GM23248 (cell line): Measurements from ENCODE around the gene POM121. TPM values are rescaled to one million over a fixed set of nuclear protein-coding genes. Genes with fewer than 3 reads are reported as not detected.
"Not testable (repeated sequence)": the region's sequence is repeated elsewhere in the genome, so short reads cannot be mapped to it uniquely, and the experiment has no call there.

ENCODE experiments used
- DNase-seq: peaks from one replicate; pipeline ENCODE4 v3.0.0-alpha.2; 2015
- H2AFZ ChIP-seq: fragments of 200-600 bp; sonication (generic); 2 replicates; pipeline ENCODE4 v1.6.1; 2016; ENCODE audit warnings: antibody characterized with exemption
- H3F3A ChIP-seq: fragments of 200-600 bp; sonication (generic); 2 replicates; pipeline ENCODE4 v1.6.1; 2016; ENCODE audit warnings: mild to moderate bottlenecking, antibody characterized with exemption, mixed run types; ENCODE audit not compliant: insufficient read depth
- H3K27ac ChIP-seq: fragments of 200-600 bp; sonication (generic); 2 replicates; pipeline ENCODE4 v1.5.1; 2016; ENCODE audit warnings: mild to moderate bottlenecking
- H3K27me3 ChIP-seq: fragments of 200-600 bp; sonication (generic); replicated peaks from 2 replicates; pipeline ENCODE4 v1.6.1; 2016; ENCODE audit warnings: mild to moderate bottlenecking; ENCODE audit not compliant: insufficient read depth
- H3K36me3 ChIP-seq: fragments of 200-600 bp; sonication (generic); 2 replicates; pipeline ENCODE4 v1.6.1; 2016; ENCODE audit warnings: low read depth, mild to moderate bottlenecking
- H3K4me1 ChIP-seq: fragments of 200-600 bp; sonication (generic); 2 replicates; pipeline ENCODE4 v1.6.1; 2016; ENCODE audit warnings: mild to moderate bottlenecking; ENCODE audit not compliant: insufficient read depth
- H3K4me2 ChIP-seq: fragments of 200-600 bp; sonication (generic); one replicate; pipeline ENCODE4 v1.6.1; 2016; ENCODE audit warnings: mild to moderate bottlenecking; ENCODE audit not compliant: unreplicated experiment
- H3K4me3 ChIP-seq: fragments of 200-600 bp; sonication (generic); 2 replicates; pipeline ENCODE4 v1.5.1; 2016; ENCODE audit warnings: mild to moderate bottlenecking
- H3K79me2 ChIP-seq: fragments of 200-600 bp; sonication (generic); 2 replicates; pipeline ENCODE4 v1.6.1; 2016; ENCODE audit warnings: mild to moderate bottlenecking; ENCODE audit not compliant: insufficient read depth
- H3K9ac ChIP-seq: fragments of 200-600 bp; sonication (generic); 2 replicates; pipeline ENCODE4 v1.6.1; 2016; ENCODE audit warnings: mild to moderate bottlenecking
- H3K9me2 ChIP-seq: fragments of 200-600 bp; sonication (generic); 2 replicates; pipeline ENCODE4 v1.6.1; 2016; ENCODE audit warnings: mixed run types, mild to moderate bottlenecking, moderate library complexity; ENCODE audit not compliant: insufficient read depth
- H3K9me3 ChIP-seq: fragments of 200-600 bp; sonication (generic); one replicate; pipeline ENCODE4 v1.6.1; 2017; ENCODE audit warnings: low read depth
- H4K20me1 ChIP-seq: fragments of 200-600 bp; sonication (generic); 2 replicates; pipeline ENCODE4 v1.6.0; 2016; ENCODE audit not compliant: insufficient read depth
- WGBS, 2 experiments: methylation state at CpG; one replicate each; pipeline ENCODE4 v1.1.6; 2015 to 2017; ENCODE audit warnings: low lambda C conversion rate in 2 of 2, low coverage in 1 of 2; ENCODE audit errors: missing lambda C conversion rate in 2 of 2; 5-methylcytosine and 5-hydroxymethylcytosine counted together
- in situ Hi-C: fragments of 300-500 bp; cut with MboI; formaldehyde crosslinking; loops from 2 replicates; pipeline ENCODE4 v1.15.0; 2020
- polyA plus RNA-seq: library from polyadenylated mRNA; unstranded; fragments of >200 nt; fragmentation: Nextera tagmentation; extraction: Ambion mirVana; gene quantifications from 2 replicates; pipeline ENCODE4 v1.2.1, GENCODE V29; 2016
- total RNA-seq: library from RNA; depleted of rRNA; stranded (reverse); fragments of >200 nt; shearing (Covaris generic); gene quantifications from 2 replicates; pipeline ENCODE4 v1.2.3, GENCODE V29; 2014

Gene POM121
- total and polyA plus RNA-seq, 2 experiments from 2014 or later = 6.5 to 13.3 TPM

DNA sequence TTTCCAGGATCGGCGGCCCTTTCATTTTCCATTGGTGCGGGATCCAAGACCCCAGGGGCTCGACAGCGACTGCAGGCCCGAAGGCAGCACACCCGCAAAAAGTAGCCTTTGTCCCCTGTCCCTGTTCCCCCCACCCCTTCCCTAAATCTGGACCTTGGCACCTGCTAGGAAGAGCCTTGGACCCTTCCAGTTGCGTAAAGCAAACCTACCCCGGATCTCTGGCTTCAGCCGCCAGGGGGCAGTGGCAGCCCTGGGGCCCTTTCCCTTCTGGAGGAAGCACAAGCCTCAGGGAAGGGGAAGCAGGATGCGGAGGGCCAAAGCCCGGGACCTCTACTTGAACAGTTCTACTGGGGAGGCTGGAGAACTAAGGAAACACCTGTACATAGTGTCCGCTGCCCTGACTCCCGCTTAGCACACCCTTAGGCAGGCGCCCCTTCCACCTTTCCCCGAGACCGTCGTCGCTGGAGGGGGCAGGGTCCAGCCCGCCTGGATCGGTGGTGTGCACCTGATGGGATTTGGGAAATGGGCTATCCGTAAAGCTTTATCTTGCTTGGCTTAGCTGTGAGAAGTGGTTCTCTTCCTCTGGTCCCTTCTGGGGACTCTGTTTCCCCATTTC is 21.3 kb downstream of the POM121 start:
- H3K9ac ChIP-seq, H3K4me3 ChIP-seq, H3K9me2 ChIP-seq, H2AFZ ChIP-seq, H3K27me3 ChIP-seq, DNase-seq, H3K4me1 ChIP-seq, H3K9me3 ChIP-seq, H3F3A ChIP-seq, in situ Hi-C loops, H3K79me2 ChIP-seq, H4K20me1 ChIP-seq, H3K36me3 ChIP-seq, H3K4me2 ChIP-seq, H3K27ac ChIP-seq: not testable (repeated sequence)
- WGBS, 2 experiments = 87 to 91% methylated on average over 12 to 21 of the region's 22 CpGs

DNA sequence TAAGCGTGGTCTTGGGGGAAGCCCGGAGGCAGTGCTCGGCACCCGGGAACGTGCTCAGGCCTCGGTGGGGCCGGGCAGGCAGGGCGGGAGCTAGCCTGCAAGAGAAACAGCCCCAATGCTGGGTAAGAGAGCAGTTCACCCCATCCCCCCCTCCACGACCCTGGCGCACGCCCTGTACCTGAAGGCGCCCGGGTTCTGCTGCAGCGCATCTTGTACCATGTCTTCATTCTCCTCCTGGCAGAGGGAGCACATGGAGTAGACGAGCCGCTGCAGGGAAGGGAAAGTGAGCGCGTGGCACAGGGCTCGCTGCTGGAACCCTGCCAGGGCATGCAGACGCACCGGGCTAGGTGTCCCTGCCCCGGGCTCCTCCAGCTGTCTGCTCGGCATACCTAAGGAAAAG is 23.8 kb downstream of the POM121 start:
- H3K4me1 ChIP-seq, H3K27me3 ChIP-seq, H3K36me3 ChIP-seq, H3K4me3 ChIP-seq, H3K9me2 ChIP-seq, H3K9me3 ChIP-seq, H3K79me2 ChIP-seq, H3K4me2 ChIP-seq, H2AFZ ChIP-seq, H3F3A ChIP-seq, in situ Hi-C loops, H3K27ac ChIP-seq, H4K20me1 ChIP-seq, H3K9ac ChIP-seq, DNase-seq: not testable (repeated sequence)
- WGBS, 2 experiments = 87 to 89% methylated on average over 10 to 23 of the region's 23 CpGs

DNA sequence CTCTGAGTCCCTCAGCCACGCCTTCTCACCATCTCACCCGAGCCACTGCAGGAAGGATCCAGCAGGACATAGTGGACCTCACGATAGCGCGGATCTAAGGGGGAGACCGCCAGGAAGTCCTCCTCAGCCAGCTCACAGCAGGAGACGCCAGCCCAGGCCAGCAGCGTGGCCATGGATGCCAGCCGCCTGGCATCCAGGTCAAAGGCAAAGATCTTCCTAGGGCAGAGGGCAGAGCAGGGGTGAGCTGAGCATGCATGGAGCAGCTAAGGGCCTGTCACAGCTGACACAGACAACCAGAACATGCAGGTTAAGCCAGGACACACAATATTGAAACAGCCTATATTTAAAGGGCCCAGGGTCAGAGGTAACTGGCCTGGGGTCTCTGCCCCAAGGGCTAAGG is 24.4 kb downstream of the POM121 start:
- H3K27me3 ChIP-seq, H3F3A ChIP-seq, H3K9me3 ChIP-seq, H3K4me1 ChIP-seq, H3K27ac ChIP-seq, H3K9ac ChIP-seq, H3K36me3 ChIP-seq, H3K4me3 ChIP-seq, H4K20me1 ChIP-seq, H3K79me2 ChIP-seq, DNase-seq, in situ Hi-C loops, H2AFZ ChIP-seq, H3K9me2 ChIP-seq, H3K4me2 ChIP-seq: not testable (repeated sequence)
- 75 to 84% methylated on average over 7 to 9 of the region's 9 CpGs for WGBS, 2 experiments

DNA sequence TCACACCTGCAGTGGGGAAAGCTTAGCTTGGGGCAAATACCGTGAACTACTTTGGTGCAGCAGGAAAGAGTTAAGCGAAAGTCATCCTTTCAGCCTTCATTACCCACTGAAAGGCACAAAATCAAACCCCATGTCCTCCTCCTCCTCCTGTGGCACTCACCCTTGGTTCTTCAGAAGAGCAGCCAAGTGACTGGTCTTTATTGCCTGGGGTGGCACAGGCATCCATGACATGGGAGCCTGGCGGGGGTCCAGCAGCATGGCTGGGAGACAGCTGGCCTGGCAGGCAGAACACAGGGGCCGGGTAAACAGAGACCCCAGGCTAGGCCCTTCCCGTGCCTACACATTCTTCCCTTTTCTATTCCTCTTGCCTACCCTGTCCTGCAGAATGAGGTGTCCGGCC is 24.8 kb downstream of the POM121 start:
- in situ Hi-C loops, H3K4me3 ChIP-seq, H3K27ac ChIP-seq, H3K9me3 ChIP-seq, H3K4me1 ChIP-seq, H3K9me2 ChIP-seq, H3K9ac ChIP-seq, H3K79me2 ChIP-seq, H2AFZ ChIP-seq, H3F3A ChIP-seq, H3K27me3 ChIP-seq, H4K20me1 ChIP-seq, H3K36me3 ChIP-seq, H3K4me2 ChIP-seq: not testable (repeated sequence)
- 76 to 79% methylated on average over 3 to 4 of the region's 6 CpGs for WGBS, 2 experiments
- DNase-seq = peak; percentile 20

DNA sequence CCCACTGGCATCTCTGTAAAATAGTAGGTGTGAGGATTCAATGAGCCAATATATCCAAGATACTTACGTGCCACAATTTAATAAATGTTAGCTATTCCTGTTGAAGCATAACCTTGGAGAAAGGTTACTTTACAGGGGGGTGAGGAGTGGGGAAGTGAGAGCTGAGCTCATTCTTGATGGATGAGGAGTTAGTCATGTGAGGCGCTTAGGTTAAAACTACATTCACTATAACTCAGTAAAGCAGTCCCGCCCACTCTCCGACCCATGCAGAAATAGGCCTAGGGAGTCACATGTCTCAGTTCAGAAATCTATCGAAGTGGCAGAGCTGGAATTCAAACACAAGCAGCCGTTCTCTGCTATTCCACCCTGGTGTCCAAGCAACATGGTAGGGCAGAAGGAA is 25.5 kb downstream of the POM121 start:
- H3K4me2 ChIP-seq, H3K4me3 ChIP-seq, H2AFZ ChIP-seq, H3K9me3 ChIP-seq, H3K79me2 ChIP-seq, H4K20me1 ChIP-seq, DNase-seq, in situ Hi-C loops, H3K27me3 ChIP-seq, H3K27ac ChIP-seq, H3F3A ChIP-seq, H3K36me3 ChIP-seq, H3K9me2 ChIP-seq, H3K9ac ChIP-seq, H3K4me1 ChIP-seq: not testable (repeated sequence)
- WGBS, 2 experiments = 100% methylated on average over 1 of the region's 6 CpGs; no CpG with 5 or more reads in 1 of the 2 experiments

DNA sequence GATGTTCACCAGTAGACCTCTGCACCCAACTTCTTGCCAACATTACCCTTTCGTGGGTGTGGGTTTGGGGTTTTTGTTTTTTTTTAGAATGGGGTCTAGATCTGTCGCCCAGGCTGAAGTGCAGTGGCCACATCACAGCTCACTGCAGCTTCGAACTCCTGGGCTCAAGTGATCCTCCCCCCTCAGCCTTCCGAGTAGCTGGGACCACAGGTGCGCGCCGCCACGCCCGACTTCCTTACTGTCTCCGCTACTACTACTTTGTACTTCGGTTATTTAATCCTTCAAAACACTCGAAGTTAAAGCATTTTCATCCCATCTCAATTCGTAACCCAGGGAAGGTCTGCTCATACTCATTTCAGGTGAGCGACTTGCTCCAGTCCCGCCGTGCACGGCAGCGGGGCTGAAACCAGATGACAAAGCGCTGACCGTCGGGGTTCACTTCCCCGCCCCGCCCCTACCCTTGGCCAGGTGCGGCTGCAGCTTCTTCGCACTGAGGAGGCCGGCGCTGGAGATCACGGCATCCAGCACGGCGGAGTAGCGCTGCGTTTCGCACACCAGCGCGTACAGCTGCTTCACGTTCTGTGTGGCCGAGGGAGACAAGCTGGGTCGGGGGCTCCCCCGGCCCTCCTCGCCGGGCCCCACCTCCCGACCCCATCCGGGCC is 29.1 kb downstream of the POM121 start:
- H3K4me3 ChIP-seq = peak overlapping the region; percentile 71
- H3K4me2 ChIP-seq = peak overlapping the region; percentile 80
- not testable (repeated sequence) for H3K9ac ChIP-seq

GRCh38 chr7:72954563-72955198 is 29.8 kb downstream of the POM121 start:
- H3K9ac ChIP-seq, H3K9me3 ChIP-seq: not testable (repeated sequence)

More for the DNA sequence above, 29.1 kb downstream of the POM121 start:
- DNase-seq, H4K20me1 ChIP-seq, H3K79me2 ChIP-seq, H2AFZ ChIP-seq, H3K4me1 ChIP-seq, H3K9me2 ChIP-seq, H3K27ac ChIP-seq, H3K36me3 ChIP-seq, H3K9me3 ChIP-seq, in situ Hi-C loops, H3K27me3 ChIP-seq, H3F3A ChIP-seq: not testable (repeated sequence)
- WGBS, 2 experiments = 0 to 20% methylated on average over 1 to 2 of the region's 43 CpGs

More at GRCh38 chr7:72954563-72955198, 29.8 kb downstream of the POM121 start:
- H3K36me3 ChIP-seq, H2AFZ ChIP-seq, H3K9me2 ChIP-seq, in situ Hi-C loops, H3K4me1 ChIP-seq, H4K20me1 ChIP-seq, DNase-seq, H3K79me2 ChIP-seq, H3F3A ChIP-seq, H3K27ac ChIP-seq, H3K4me2 ChIP-seq, H3K4me3 ChIP-seq, H3K27me3 ChIP-seq: not testable (repeated sequence)
- 6 to 57% methylated on average over 7 to 16 of the region's 45 CpGs for WGBS, 2 experiments
